GM19328 (cell line): ENCODE results near the gene CEPT1.

Experiments used
- ATAC-seq: cut with Tn5 transposase; IDR thresholded peaks from one replicate; pipeline ENCODE4 v1.9.1; 2021; ENCODE audit warnings: mild to moderate bottlenecking, moderate library complexity; ENCODE audit not compliant: unreplicated experiment

CEPT1 gene

GRCh38 chr1:111225091-111225490 lies 85.1 kb downstream of the CEPT1 start:
- ATAC-seq: no peak

GRCh38 chr1:111225717-111226400 lies 85.8 kb downstream of the CEPT1 start:
- ATAC-seq: no peak

- ATAC-seq: no peak
These were observed 87.4 kb downstream of the CEPT1 start, which contains the start of gene CHI3L2 for GRCh38 chr1:111227434-111227833. Gene CHI3L2 (plus strand): TSS chr1:111227713. CDS start chr1:111227730, 17 bp downstream.

GRCh38 chr1:111227851-111228747 lies 88.1 kb downstream of the CEPT1 start:
- no peak for ATAC-seq

GRCh38 chr1:111228748-111229126 lies 88.7 kb downstream of the CEPT1 start:
- no peak for ATAC-seq

- ATAC-seq: no peak
These were observed 92.1 kb downstream of the CEPT1 start for GRCh38 chr1:111232134-111232533.

GRCh38 chr1:111234258-111234657 lies 94.2 kb downstream of the CEPT1 start:
- ATAC-seq: no peak
